Omental fat pad (tissue), 4 donors: ENCODE results near the gene MAGI1. TPM values are rescaled to one million over a fixed set of nuclear protein-coding genes. Genes with fewer than 3 reads are reported as not detected.

Experiments used
- ATAC-seq: fragments of 150-250 bp; one replicate; pipeline ENCODE4 v1.9.1; 2016; ENCODE audit warnings: mild to moderate bottlenecking, moderate library complexity; ENCODE audit not compliant: low FRiP score
- DNase-seq: peaks from one replicate; pipeline ENCODE4 v3.0.0-alpha.2; 2019; ENCODE audit warnings: low spot score
- CTCF ChIP-seq, 3 donors: fragments of 450-650 bp; IDR thresholded peaks; one replicate each; pipeline ENCODE4 v1.5.1; 2016 to 2017; ENCODE audit warnings: antibody characterized with exemption in 3 of 3, mild to moderate bottlenecking in 3 of 3, moderate library complexity in 2 of 3
- total RNA-seq, 4 donors: library from RNA; depleted of rRNA; stranded (reverse); fragments of >200 nt; gene quantifications; one replicate each; pipeline ENCODE4 v1.1.0, GENCODE V29; 2016

The MAGI1 gene
- total RNA-seq, 4 donors from 2014 or later, result 22.9 to 38.8 (median 34.3) TPM

DNA sequence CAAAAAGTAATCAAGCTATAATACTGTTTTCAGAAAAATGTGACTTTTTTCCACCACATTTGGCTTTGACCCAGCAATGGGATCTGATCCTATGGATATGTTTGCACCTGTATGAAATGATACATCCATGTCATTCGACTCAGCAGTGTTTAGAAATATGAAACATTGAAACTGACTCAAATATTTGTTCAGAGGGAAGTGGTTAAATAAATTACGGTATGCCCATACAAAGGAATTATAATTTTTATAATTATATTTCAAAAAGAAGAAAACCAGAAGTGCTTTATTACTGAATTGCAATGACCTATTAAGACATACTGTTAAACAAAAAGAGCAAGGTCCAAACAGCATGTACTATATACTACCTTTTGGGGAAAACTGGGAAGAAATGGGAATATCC is 546.5 kb downstream of the MAGI1 start:
- TF ChIP-seq CTCF (IDR thresholded peaks at IDR 0.05), result no peak
- DNase-seq, result no peak
- ATAC-seq, result no peak

GRCh38 chr3:65490114-65490513 is 548.6 kb downstream of the MAGI1 start:
- ATAC-seq (no peak), DNase-seq (no peak)
- no peak for TF ChIP-seq CTCF (IDR thresholded peaks at IDR 0.05)

DNA sequence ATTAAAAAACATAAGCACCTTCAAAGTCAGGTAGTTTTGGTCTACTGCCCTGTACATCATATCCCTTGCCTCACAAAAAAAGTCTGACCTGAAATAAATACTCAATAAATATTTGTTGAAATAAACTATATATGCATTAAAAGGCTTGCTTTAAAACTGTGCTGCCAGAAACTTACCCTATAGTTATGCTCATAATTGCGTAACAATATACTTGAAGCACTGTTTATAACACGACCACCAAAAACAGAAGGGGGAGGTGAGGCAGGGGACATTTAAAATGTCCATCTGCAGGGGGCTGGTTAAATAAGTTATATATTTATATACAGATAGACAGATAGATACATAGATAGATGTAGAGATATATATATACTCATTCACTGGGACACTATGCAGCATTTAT is 549.5 kb downstream of the MAGI1 start:
- no peak for TF ChIP-seq CTCF (IDR thresholded peaks at IDR 0.05)
- no peak for ATAC-seq
- DNase-seq, result no peak

DNA sequence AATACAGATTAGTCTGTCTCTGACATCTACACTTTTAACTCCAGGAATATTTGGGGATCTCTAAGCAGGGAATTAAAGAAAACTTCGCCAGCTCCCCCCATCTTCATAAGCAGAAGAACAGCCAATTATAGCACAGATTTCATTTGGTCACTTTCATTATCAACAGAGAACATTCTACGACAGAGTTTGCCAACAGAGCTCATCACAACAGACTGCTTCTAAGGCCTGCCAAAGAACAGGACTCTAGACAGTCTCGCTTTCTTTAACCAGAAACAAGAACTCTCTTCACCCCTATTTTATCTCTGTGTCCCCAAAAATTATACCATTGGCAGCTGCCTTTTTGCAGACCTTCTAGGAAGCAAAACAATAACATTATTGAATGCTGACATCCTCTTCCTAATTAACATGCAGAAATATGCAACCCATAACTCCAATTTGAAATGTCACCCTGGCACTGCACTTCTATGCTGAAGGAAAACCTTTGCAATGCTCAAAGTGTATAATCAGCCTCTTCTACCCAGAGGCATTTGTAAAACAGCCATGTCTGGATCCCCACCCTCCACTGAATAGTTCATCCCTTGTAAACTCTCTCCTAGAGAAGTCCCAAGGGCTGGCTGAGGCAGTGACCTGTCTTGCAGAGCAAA is 552.8 kb downstream of the MAGI1 start:
- ATAC-seq, result no peak

GRCh38 chr3:65484964-65485363 is 553.8 kb downstream of the MAGI1 start:
- no peak for ATAC-seq

More for the DNA sequence above, 552.8 kb downstream of the MAGI1 start:
- DNase-seq, result no peak
- no peak for TF ChIP-seq CTCF (IDR thresholded peaks at IDR 0.05)

DNA sequence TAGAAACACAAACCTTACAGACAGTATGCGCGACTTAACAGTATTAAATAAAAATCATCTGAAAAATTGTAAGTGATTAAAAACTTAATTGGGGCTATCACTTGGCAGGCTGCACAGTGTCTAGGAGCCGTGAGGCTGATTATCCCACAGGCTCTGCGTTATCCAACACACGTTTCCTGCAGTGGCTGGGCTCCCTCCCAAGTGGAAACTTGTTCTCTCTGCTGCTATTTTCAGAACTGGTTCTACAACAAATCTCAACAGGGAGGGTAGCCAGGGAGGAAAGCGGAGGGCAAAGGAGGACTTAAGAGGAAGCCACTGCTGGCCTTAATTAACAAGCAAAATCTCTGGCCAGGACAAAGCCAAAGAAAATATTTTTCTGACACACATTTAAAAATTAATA is 555.2 kb downstream of the MAGI1 start:
- DNase-seq (no peak), ATAC-seq (no peak)
- TF ChIP-seq CTCF (IDR thresholded peaks at IDR 0.05), result no peak

More at GRCh38 chr3:65484964-65485363, 553.8 kb downstream of the MAGI1 start:
- no peak for DNase-seq
- no peak for TF ChIP-seq CTCF (IDR thresholded peaks at IDR 0.05)

GRCh38 chr3:65483011-65483410 is 555.7 kb downstream of the MAGI1 start:
- ATAC-seq (no peak), DNase-seq (no peak)
- no peak for TF ChIP-seq CTCF (IDR thresholded peaks at IDR 0.05)
